SK-N-SH (cell line): ENCODE results near the gene TMPRSS5.

ENCODE experiments used
- ELF1 ChIP-seq: IDR thresholded peaks from 2 replicates; pipeline ENCODE4 v1.4.0; 2012
- EZH2phosphoT487 ChIP-seq: fragments of 200-600 bp; sonication (generic); IDR thresholded peaks from 2 replicates; pipeline ENCODE4 v1.6.1; 2017; ENCODE audit warnings: low read depth, mixed run types, mild to moderate bottlenecking, antibody characterized with exemption, moderate library complexity, borderline replicate concordance
- RFX5 ChIP-seq: IDR thresholded peaks from 2 replicates; pipeline ENCODE4 v1.6.1; 2012; ENCODE audit warnings: mild to moderate bottlenecking, improper control_type of control experiment, low read length
- SIN3A ChIP-seq: IDR thresholded peaks from 2 replicates; pipeline ENCODE4 v1.6.1; 2012; ENCODE audit warnings: low read depth, mild to moderate bottlenecking, low read length, moderate library complexity, borderline replicate concordance
- TAF1 ChIP-seq: IDR thresholded peaks from 2 replicates; pipeline ENCODE4 v1.6.1; 2012; ENCODE audit warnings: low read depth, mild to moderate bottlenecking, low read length, moderate library complexity, borderline replicate concordance
- TEAD4 ChIP-seq: IDR thresholded peaks from 2 replicates; pipeline ENCODE4 v1.4.0; 2012; ENCODE audit warnings: mild to moderate bottlenecking, borderline replicate concordance; ENCODE audit not compliant: insufficient read depth
- TF ChIP-seq, protein P1 (sequence below): fragments of 200-600 bp; sonication (generic); IDR thresholded peaks from 2 replicates; pipeline ENCODE4 v1.6.1; 2017; ENCODE audit warnings: antibody characterized with exemption, mild to moderate bottlenecking, moderate library complexity
- TF ChIP-seq, protein P2 (sequence below): IDR thresholded peaks from 2 replicates; pipeline ENCODE4 v1.6.1; 2012; ENCODE audit warnings: mild to moderate bottlenecking, low read depth, low read length, moderate library complexity
- TF ChIP-seq, protein P3 (sequence below): IDR thresholded peaks from 2 replicates; pipeline ENCODE4; 2012

DNA sequence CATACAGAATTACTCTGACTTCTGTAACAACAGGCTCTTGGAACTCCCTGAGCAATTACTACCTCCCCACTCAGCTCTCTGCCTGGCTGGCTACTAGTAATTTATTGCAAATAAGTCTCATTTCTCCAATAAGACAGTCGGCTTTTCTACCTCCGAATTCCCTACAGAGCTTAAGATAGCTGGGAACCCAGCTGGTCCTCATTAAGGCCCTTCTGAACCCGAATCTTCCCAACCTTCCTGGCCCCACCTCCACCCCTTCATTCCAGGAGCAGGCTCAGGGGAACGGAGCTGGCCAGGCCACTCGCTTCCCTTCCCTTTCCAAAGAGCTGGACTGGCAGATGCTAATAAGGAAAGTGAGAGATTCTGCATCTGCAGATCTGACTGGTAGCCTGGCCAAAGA lies 21.6 kb downstream of the TMPRSS5 start:
- TF ChIP-seq, protein P1, sequence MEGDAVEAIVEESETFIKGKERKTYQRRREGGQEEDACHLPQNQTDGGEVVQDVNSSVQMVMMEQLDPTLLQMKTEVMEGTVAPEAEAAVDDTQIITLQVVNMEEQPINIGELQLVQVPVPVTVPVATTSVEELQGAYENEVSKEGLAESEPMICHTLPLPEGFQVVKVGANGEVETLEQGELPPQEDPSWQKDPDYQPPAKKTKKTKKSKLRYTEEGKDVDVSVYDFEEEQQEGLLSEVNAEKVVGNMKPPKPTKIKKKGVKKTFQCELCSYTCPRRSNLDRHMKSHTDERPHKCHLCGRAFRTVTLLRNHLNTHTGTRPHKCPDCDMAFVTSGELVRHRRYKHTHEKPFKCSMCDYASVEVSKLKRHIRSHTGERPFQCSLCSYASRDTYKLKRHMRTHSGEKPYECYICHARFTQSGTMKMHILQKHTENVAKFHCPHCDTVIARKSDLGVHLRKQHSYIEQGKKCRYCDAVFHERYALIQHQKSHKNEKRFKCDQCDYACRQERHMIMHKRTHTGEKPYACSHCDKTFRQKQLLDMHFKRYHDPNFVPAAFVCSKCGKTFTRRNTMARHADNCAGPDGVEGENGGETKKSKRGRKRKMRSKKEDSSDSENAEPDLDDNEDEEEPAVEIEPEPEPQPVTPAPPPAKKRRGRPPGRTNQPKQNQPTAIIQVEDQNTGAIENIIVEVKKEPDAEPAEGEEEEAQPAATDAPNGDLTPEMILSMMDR: no peak
- TF ChIP-seq TEAD4 (no peak), ELF1 (no peak), SIN3A (no peak), EZH2phosphoT487 (no peak), RFX5 (no peak), TAF1 (no peak)
- TF ChIP-seq, protein P2, sequence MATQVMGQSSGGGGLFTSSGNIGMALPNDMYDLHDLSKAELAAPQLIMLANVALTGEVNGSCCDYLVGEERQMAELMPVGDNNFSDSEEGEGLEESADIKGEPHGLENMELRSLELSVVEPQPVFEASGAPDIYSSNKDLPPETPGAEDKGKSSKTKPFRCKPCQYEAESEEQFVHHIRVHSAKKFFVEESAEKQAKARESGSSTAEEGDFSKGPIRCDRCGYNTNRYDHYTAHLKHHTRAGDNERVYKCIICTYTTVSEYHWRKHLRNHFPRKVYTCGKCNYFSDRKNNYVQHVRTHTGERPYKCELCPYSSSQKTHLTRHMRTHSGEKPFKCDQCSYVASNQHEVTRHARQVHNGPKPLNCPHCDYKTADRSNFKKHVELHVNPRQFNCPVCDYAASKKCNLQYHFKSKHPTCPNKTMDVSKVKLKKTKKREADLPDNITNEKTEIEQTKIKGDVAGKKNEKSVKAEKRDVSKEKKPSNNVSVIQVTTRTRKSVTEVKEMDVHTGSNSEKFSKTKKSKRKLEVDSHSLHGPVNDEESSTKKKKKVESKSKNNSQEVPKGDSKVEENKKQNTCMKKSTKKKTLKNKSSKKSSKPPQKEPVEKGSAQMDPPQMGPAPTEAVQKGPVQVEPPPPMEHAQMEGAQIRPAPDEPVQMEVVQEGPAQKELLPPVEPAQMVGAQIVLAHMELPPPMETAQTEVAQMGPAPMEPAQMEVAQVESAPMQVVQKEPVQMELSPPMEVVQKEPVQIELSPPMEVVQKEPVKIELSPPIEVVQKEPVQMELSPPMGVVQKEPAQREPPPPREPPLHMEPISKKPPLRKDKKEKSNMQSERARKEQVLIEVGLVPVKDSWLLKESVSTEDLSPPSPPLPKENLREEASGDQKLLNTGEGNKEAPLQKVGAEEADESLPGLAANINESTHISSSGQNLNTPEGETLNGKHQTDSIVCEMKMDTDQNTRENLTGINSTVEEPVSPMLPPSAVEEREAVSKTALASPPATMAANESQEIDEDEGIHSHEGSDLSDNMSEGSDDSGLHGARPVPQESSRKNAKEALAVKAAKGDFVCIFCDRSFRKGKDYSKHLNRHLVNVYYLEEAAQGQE: no peak
- TF ChIP-seq, protein P3, sequence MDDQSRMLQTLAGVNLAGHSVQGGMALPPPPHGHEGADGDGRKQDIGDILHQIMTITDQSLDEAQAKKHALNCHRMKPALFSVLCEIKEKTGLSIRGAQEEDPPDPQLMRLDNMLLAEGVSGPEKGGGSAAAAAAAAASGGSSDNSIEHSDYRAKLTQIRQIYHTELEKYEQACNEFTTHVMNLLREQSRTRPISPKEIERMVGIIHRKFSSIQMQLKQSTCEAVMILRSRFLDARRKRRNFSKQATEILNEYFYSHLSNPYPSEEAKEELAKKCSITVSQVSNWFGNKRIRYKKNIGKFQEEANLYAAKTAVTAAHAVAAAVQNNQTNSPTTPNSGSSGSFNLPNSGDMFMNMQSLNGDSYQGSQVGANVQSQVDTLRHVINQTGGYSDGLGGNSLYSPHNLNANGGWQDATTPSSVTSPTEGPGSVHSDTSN: no peak
